Stimulated activated CD8-positive, alpha-beta memory T cell treated with anti-CD3 and anti-CD28 coated beads, Interleukin-15, amount 100 ng/mL, for 4 hours (primary cell): ENCODE data around the gene VWC2.

Experiments used
- DNase-seq, 2 donors: peaks; one replicate each; pipeline ENCODE4 v3.0.0-alpha.2; 2020; ENCODE audit warnings: low read depth in 2 of 2

Gene VWC2

GRCh38 chr7:49773218-49773935, at the start of gene VWC2:
Gene VWC2 (plus strand): TSS chr7:49773638. CDS start chr7:49775436, 1,798 bp downstream.
- no peak for DNase-seq

GRCh38 chr7:49724071-49724470, 49.4 kb upstream of the VWC2 start:
- DNase-seq, result no peak

GRCh38 chr7:49731836-49732235, 41.6 kb upstream of the VWC2 start:
- no peak for DNase-seq

GRCh38 chr7:49762666-49763065, 10.8 kb upstream of the VWC2 start:
- no peak for DNase-seq

- DNase-seq, result no peak
Measured at GRCh38 chr7:49763791-49764190, 9.6 kb upstream of the VWC2 start.

GRCh38 chr7:49766966-49767365, 6.5 kb upstream of the VWC2 start:
- no peak for DNase-seq

- DNase-seq, result no peak
Measured at GRCh38 chr7:49767719-49768118, 5.7 kb upstream of the VWC2 start.

GRCh38 chr7:49768254-49768653, 5.2 kb upstream of the VWC2 start:
- no peak for DNase-seq

- no peak for DNase-seq
Measured at GRCh38 chr7:49768835-49769234, 4.6 kb upstream of the VWC2 start.

GRCh38 chr7:49769285-49769857, 4.1 kb upstream of the VWC2 start:
- no peak for DNase-seq

- no peak for DNase-seq
Measured at GRCh38 chr7:49770838-49771237, 2.6 kb upstream of the VWC2 start.

GRCh38 chr7:49771427-49772176, 1.8 kb upstream of the VWC2 start:
- no peak for DNase-seq

GRCh38 chr7:49772916-49773217, 571 bp upstream of the VWC2 start:
- DNase-seq, result no peak

- no peak for DNase-seq
Measured at GRCh38 chr7:49773936-49774458, 559 bp downstream of the VWC2 start.

GRCh38 chr7:49774459-49775064, 1.1 kb downstream of the VWC2 start:
- DNase-seq, result no peak

GRCh38 chr7:49775065-49775948, 1.9 kb downstream of the VWC2 start:
- no peak for DNase-seq

- no peak for DNase-seq
Measured at GRCh38 chr7:49775949-49776443, 2.6 kb downstream of the VWC2 start.

- no peak for DNase-seq
Measured at GRCh38 chr7:49776994-49777393, 3.6 kb downstream of the VWC2 start.

GRCh38 chr7:49778731-49779270, 5.4 kb downstream of the VWC2 start:
- DNase-seq, result no peak

GRCh38 chr7:49780953-49781352, 7.5 kb downstream of the VWC2 start:
- no peak for DNase-seq

GRCh38 chr7:49781996-49782395, 8.6 kb downstream of the VWC2 start:
- DNase-seq, result no peak
